B cell (primary cell): ENCODE results near the gene PEX11G. TPM values are rescaled to one million over a fixed set of nuclear protein-coding genes. Genes with fewer than 3 reads are reported as not detected.

Experiments used
- ATAC-seq: fragments of 200-7000 bp; cut with Tn5 transposase; one replicate; pipeline ENCODE4 v1.10.0; 2021; ENCODE audit warnings: low read depth, mild to moderate bottlenecking, moderate number of reproducible peaks, moderate library complexity
- CTCF ChIA-PET: fragments of 350-600 bp; sonication (Branson Sonifier 250); formaldehyde crosslinking; loops from one replicate; lab custom pipeline; 2021; ENCODE audit warnings: antibody characterized with exemption, inconsistent platforms; lab: Charles Lee
- POLR2A ChIA-PET: fragments of 350-600 bp; sonication (Branson Sonifier 250); formaldehyde crosslinking; loops from one replicate; lab custom pipeline; 2021; ENCODE audit warnings: antibody characterized with exemption; lab: Charles Lee
- DNase-seq: peaks from one replicate; pipeline ENCODE4 v3.0.0; 2013
- H2AFZ ChIP-seq: 2 replicates; pipeline ENCODE4 v1.6.1; 2012; ENCODE audit warnings: mild to moderate bottlenecking, low read depth, low read length; ENCODE audit not compliant: insufficient read depth, poor library complexity, severe bottlenecking
- H3K27ac ChIP-seq, 2 donors: 1 replicate in 1 of 2; 2 replicates in 1 of 2; pipeline ENCODE4 v1.5.1; 2012 to 2013; ENCODE audit warnings: low read length in 2 of 2, mild to moderate bottlenecking in 2 of 2, moderate library complexity in 1 of 2
- H3K27me3 ChIP-seq, 4 experiments: fragments of 200-600 bp in 1 of 4; sonication (generic) in 1 of 4; replicated peaks in 1 of 4; 1 replicate in 2 of 4; 2 replicates in 2 of 4; pipeline versions ENCODE4 v1.6.1 to v1.7.0; 2013 to 2016; ENCODE audit warnings: low read length in 3 of 4, mild to moderate bottlenecking in 2 of 4, mixed read lengths in 1 of 4, moderate library complexity in 1 of 4; ENCODE audit not compliant: insufficient read depth in 4 of 4, control insufficient read depth in 3 of 4; ENCODE audit errors: control extremely low read depth in 1 of 4
- H3K36me3 ChIP-seq, 2 experiments: replicated peaks in 1 of 2; 1 replicate in 1 of 2; 2 replicates in 1 of 2; pipeline versions ENCODE4 v1.6.1 to v1.7.1; 2013; ENCODE audit warnings: low read length in 1 of 2; ENCODE audit not compliant: insufficient read depth in 2 of 2, control insufficient read depth in 1 of 2; ENCODE audit errors: control extremely low read depth in 1 of 2, extremely low read depth in 1 of 2
- H3K4me1 ChIP-seq, 2 donors: fragments of 200-600 bp in 1 of 2; sonication (generic) in 1 of 2; 1 replicate in 1 of 2; 2 replicates in 1 of 2; pipeline versions ENCODE4 v1.5.1 to v1.6.1; 2013 to 2017; ENCODE audit warnings: low read length in 2 of 2; ENCODE audit not compliant: control insufficient read depth in 2 of 2, insufficient read depth in 2 of 2
- H3K4me2 ChIP-seq: replicated peaks from 2 replicates; pipeline ENCODE3; 2012; ENCODE audit warnings: mild to moderate bottlenecking, low read depth, low read length; ENCODE audit not compliant: poor library complexity, severe bottlenecking
- H3K4me3 ChIP-seq, 5 experiments: fragments of 200-600 bp in 1 of 5; sonication (generic) in 1 of 5; 1 replicate in 3 of 5; 2 replicates in 2 of 5; pipeline versions ENCODE4 v1.5.1 to v1.7.0; 2011 to 2016; ENCODE audit warnings: low read length in 4 of 5, mild to moderate bottlenecking in 4 of 5, low read depth in 2 of 5, control low read depth in 1 of 5, moderate library complexity in 1 of 5; ENCODE audit not compliant: insufficient read depth in 1 of 5; ENCODE audit errors: control extremely low read depth in 1 of 5, extremely low read depth in 1 of 5
- H3K79me2 ChIP-seq: fragments of 200-600 bp; sonication (generic); one replicate; pipeline ENCODE4 v1.6.0; 2016; ENCODE audit warnings: low read length; ENCODE audit not compliant: control insufficient read depth, insufficient read depth
- H3K9ac ChIP-seq: fragments of 200-600 bp; sonication (generic); 2 replicates; pipeline ENCODE4 v1.6.1; 2017; ENCODE audit warnings: mild to moderate bottlenecking, low read length, moderate library complexity
- H3K9me3 ChIP-seq, 3 donors: one replicate each; pipeline versions ENCODE4 v1.6.1 to v1.7.1; 2013; ENCODE audit warnings: low read length in 2 of 3; ENCODE audit not compliant: control insufficient read depth in 2 of 3, insufficient read depth in 1 of 3; ENCODE audit errors: control extremely low read depth in 1 of 3
- H4K20me1 ChIP-seq: 2 replicates; pipeline ENCODE4 v1.6.0; 2012; ENCODE audit warnings: mild to moderate bottlenecking, low read length; ENCODE audit not compliant: insufficient read depth, control insufficient read depth, poor library complexity, severe bottlenecking
- H3K27ac Mint-ChIP-seq: one replicate; pipeline ENCODE4 v1.8.0; 2021; ENCODE audit warnings: mixed read lengths
- H3K27me3 Mint-ChIP-seq: one replicate; pipeline ENCODE4 v1.8.0; 2021; ENCODE audit warnings: mixed read lengths
- H3K4me1 Mint-ChIP-seq: one replicate; pipeline ENCODE4 v1.8.0; 2021; ENCODE audit warnings: mixed read lengths
- H3K4me3 Mint-ChIP-seq: one replicate; pipeline ENCODE4 v1.8.0; 2021; ENCODE audit warnings: mixed read lengths
- H3K9me3 Mint-ChIP-seq: one replicate; pipeline ENCODE4 v1.8.0; 2022; ENCODE audit warnings: mixed read lengths; ENCODE audit not compliant: insufficient read depth
- EZH2 ChIP-seq: IDR thresholded peaks from 2 replicates; pipeline ENCODE4 v1.6.1; 2012; ENCODE audit warnings: borderline replicate concordance, low read depth, mild to moderate bottlenecking, moderate library complexity, low read length; ENCODE audit not compliant: insufficient read depth, poor library complexity, severe bottlenecking
- WGBS: methylation state at CpG from one replicate; pipeline ENCODE4 v1.1.5; 2013; ENCODE audit warnings: missing lambda C conversion rate; ENCODE audit not compliant: insufficient coverage; 5-methylcytosine and 5-hydroxymethylcytosine counted together
- intact Hi-C: fragments of 100-400 bp; cut with micrococcal nuclease; formaldehyde crosslinking; loops from one replicate; pipeline ENCODE4 v1.10.0; 2022
- polyA plus RNA-seq: library from polyadenylated mRNA; depleted of rRNA; stranded (reverse); fragments of >200 nt; gene quantifications from 2 replicates; pipeline ENCODE4 v1.2.3, GENCODE V29; 2012
- total RNA-seq, 2 donors: library from RNA; stranded (reverse); fragments of 120-200 nt in 1 of 2; gene quantifications; 1 replicate in 1 of 2; 2 replicates in 1 of 2; pipeline versions ENCODE4 v1.2.3 to v1.2.4, GENCODE V29; 2013 to 2022
- TF ChIP-seq, protein P1 (sequence below): fragments of 200-600 bp; IDR thresholded peaks from one replicate; pipeline ENCODE4 v1.8.0; 2022; ENCODE audit warnings: antibody characterized with exemption, mild to moderate bottlenecking

PEX11G gene
- total and polyA plus RNA-seq, 2 donors (not counting 1 experiment from before 2014, with no cell fraction given), result 0.40 to 0.62 TPM

DNA sequence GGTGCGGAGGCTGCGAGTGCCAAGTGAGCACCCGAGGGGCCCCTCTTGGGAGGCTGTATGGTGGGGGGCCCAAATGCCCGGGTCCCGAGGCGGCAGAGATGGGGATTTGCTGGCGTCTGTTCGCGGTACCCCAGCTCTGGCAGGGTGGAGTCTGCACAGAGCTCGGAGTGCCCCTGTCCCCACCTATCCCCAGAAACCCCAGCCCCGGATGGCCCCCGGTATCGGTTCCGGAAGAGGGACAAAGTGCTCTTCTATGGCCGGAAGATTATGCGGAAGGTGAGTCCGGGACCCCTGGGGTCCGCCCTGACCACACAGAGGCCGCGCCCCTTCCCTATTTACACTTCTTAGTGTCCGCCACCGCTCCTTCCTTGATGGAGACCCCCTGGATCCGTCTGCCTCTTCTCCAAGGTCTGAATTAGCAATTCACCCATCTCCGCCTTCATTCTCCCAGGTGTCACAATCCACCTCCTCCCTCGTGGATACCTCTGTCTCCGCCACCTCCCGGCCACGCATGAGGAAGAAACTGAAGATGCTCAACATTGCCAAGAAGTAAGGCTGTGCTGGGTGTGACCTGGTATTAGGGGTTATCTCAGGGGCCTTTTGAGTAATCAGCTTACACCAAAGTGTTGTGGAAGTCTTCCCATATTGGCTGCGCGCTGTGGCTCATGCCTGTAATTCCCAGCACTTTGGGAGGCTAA is 47.3 kb upstream of the PEX11G start:
- H3K4me3 Mint-ChIP-seq, result peak overlapping the region; percentile 97
- H3K27me3 ChIP-seq, result no peaks in the 10 kb centered on the region
- ChIA-PET CTCF (interaction anchor here (0.6 to 0.9 kb wide), 2 partner anchors 20 to 32 kb away, joined by 3 to 4 read pairs; partner anchors contain the start of gene ZNF358), POLR2A (interaction anchor here (3.0 kb wide), 1 partner anchor 14 kb away, joined by 24 read pairs; the partner anchor contains the start of gene MCOLN1)
- peaks cover 10% of the 10 kb centered on the region for H3K79me2 ChIP-seq
- peaks cover 21% of the 10 kb centered on the region for H3K4me1 Mint-ChIP-seq
- peak overlapping the region; percentile 59 to 83 for H3K27ac ChIP-seq
- peaks cover 10 to 34% of the 10 kb centered on the region in 2 donors for H3K4me1 ChIP-seq
- H2AFZ ChIP-seq, result peak overlapping the region; percentile 85
- peak overlapping the region; percentile 36 to 96 (median 91) for H3K4me3 ChIP-seq
- no peaks in the 10 kb centered on the region for H3K9me3 Mint-ChIP-seq
- H3K9ac ChIP-seq, result peak overlapping the region; percentile 96
- DNase-seq, result no peak
- no peaks in the 10 kb centered on the region for H3K27me3 Mint-ChIP-seq
- H3K9me3 ChIP-seq, result no peaks in the 10 kb centered on the region
- H3K27ac Mint-ChIP-seq, result peak overlapping the region; percentile 96
- TF ChIP-seq, protein P1, sequence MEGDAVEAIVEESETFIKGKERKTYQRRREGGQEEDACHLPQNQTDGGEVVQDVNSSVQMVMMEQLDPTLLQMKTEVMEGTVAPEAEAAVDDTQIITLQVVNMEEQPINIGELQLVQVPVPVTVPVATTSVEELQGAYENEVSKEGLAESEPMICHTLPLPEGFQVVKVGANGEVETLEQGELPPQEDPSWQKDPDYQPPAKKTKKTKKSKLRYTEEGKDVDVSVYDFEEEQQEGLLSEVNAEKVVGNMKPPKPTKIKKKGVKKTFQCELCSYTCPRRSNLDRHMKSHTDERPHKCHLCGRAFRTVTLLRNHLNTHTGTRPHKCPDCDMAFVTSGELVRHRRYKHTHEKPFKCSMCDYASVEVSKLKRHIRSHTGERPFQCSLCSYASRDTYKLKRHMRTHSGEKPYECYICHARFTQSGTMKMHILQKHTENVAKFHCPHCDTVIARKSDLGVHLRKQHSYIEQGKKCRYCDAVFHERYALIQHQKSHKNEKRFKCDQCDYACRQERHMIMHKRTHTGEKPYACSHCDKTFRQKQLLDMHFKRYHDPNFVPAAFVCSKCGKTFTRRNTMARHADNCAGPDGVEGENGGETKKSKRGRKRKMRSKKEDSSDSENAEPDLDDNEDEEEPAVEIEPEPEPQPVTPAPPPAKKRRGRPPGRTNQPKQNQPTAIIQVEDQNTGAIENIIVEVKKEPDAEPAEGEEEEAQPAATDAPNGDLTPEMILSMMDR, result no peak
- no peak for TF ChIP-seq EZH2
- intact Hi-C loops, result loop anchor here (1.0 to 2.0 kb wide), 5 partner anchors 15 to 93 kb away; partner anchors contain the start of genes PET100, PEX11G, XAB2 and ZNF358
- H3K4me2 ChIP-seq, result peak overlapping the region; percentile 99
- no peaks in the 10 kb centered on the region for H4K20me1 ChIP-seq
- WGBS, result 14% methylated on average over 27 of the region's 30 CpGs
- H3K36me3 ChIP-seq, result peaks cover 0 to 24% of the 10 kb centered on the region in 2 experiments
- ATAC-seq, result no peak
